ENCODE measurements around the gene SFMBT2.

SFMBT2 gene

GRCh38 chr10:7410862-7411670 lies at the start of gene SFMBT2:
Gene SFMBT2, minus strand, starts transcription at chr10:7411034. Its CDS starts 29,136 bp downstream, at chr10:7381898.
- no peak for TF ChIP-seq JUND (IDR thresholded peaks at IDR 0.05; ENCODE audit: low read depth)
- peak; percentile 77 to 90 for DNase-seq (ENCODE audit: low read depth in 1 of 2, low spot score in 1 of 2)
- in situ Hi-C loops (cut with HindIII; ENCODE audit: low pct_unique_long_range_greater_than_20kb, low sequenced_read_pairs): no loop called here

- no peak for DNase-seq (ENCODE audit: low read depth in 1 of 2, low spot score in 1 of 2)
- in situ Hi-C loops (cut with HindIII; ENCODE audit: low pct_unique_long_range_greater_than_20kb, low sequenced_read_pairs): no loop called here
- TF ChIP-seq JUND (IDR thresholded peaks at IDR 0.05; ENCODE audit: low read depth): no peak
Measured at GRCh38 chr10:7460006-7460405, 49.2 kb upstream of the SFMBT2 start.

GRCh38 chr10:7458556-7458955 lies 47.7 kb upstream of the SFMBT2 start:
- TF ChIP-seq JUND (IDR thresholded peaks at IDR 0.05; ENCODE audit: low read depth): no peak
- in situ Hi-C loops (cut with HindIII; ENCODE audit: low pct_unique_long_range_greater_than_20kb, low sequenced_read_pairs): no loop called here
- DNase-seq (ENCODE audit: low read depth in 1 of 2, low spot score in 1 of 2): no peak

- DNase-seq (ENCODE audit: low read depth in 1 of 2, low spot score in 1 of 2): no peak
- in situ Hi-C loops (cut with HindIII; ENCODE audit: low pct_unique_long_range_greater_than_20kb, low sequenced_read_pairs): no loop called here
- TF ChIP-seq JUND (IDR thresholded peaks at IDR 0.05; ENCODE audit: low read depth): no peak
Measured at GRCh38 chr10:7457478-7458316, 46.9 kb upstream of the SFMBT2 start.

- in situ Hi-C loops (cut with HindIII; ENCODE audit: low pct_unique_long_range_greater_than_20kb, low sequenced_read_pairs): no loop called here
- no peak for DNase-seq (ENCODE audit: low read depth in 1 of 2, low spot score in 1 of 2)
- TF ChIP-seq JUND (IDR thresholded peaks at IDR 0.05; ENCODE audit: low read depth): no peak
Measured at GRCh38 chr10:7449063-7449695, 38.3 kb upstream of the SFMBT2 start.

- in situ Hi-C loops (cut with HindIII; ENCODE audit: low pct_unique_long_range_greater_than_20kb, low sequenced_read_pairs): no loop called here
- no peak for DNase-seq (ENCODE audit: low read depth in 1 of 2, low spot score in 1 of 2)
- TF ChIP-seq JUND (IDR thresholded peaks at IDR 0.05; ENCODE audit: low read depth): no peak
Measured at GRCh38 chr10:7445474-7446185, 34.8 kb upstream of the SFMBT2 start.

DNA sequence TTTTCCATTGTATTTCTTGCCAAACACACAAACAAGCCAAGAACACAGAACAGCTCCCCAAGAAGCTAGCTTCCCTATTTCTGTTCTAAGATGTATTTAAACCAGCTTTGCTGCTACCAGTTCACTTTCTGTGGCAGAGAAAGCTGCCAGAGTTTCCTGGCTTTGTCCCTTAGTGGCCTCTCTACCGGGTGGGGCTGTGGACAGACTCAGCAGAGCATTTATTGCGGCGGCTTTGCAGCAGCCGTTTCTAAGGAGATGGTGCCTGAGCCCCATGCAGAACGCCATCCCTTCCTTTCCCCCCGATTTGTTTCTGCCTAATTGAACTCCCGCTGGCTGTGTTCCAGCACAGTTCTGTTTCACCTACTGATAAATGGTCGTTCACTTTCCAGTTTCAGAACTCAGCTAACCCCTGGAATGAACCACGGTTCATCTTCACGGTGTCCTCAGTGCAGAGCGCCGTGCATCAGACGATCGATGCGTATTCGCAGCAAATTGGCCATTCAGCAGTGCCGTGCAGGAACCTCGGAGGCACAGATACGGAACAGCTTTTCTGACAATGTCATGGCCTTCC lies 33.8 kb upstream of the SFMBT2 start:
- DNase-seq (ENCODE audit: low read depth in 1 of 2, low spot score in 1 of 2): no peak
- no peak for TF ChIP-seq JUND (IDR thresholded peaks at IDR 0.05; ENCODE audit: low read depth)
- in situ Hi-C loops (cut with HindIII; ENCODE audit: low pct_unique_long_range_greater_than_20kb, low sequenced_read_pairs): no loop called here

DNA sequence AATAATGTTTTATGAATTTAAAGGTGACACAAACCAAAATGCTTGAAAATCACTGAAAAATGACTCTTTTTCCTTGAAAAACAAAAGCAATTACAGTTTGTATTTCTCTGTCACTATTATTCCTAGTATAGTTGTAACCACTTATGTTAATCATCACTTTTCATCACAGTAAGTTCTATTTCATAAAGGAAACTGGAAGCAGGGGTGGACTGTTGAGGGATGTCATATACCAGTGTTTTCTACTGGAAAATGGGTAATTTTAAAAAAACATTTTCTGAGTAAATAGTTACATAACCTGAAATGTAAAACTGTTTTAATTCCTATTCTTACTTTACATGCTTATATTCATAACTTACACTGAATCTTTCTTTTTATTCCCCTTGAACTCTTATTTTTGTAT lies 32.2 kb upstream of the SFMBT2 start:
- TF ChIP-seq JUND (IDR thresholded peaks at IDR 0.05; ENCODE audit: low read depth): no peak
- in situ Hi-C loops (cut with HindIII; ENCODE audit: low pct_unique_long_range_greater_than_20kb, low sequenced_read_pairs): no loop called here
- DNase-seq (ENCODE audit: low read depth in 1 of 2, low spot score in 1 of 2): no peak

DNA sequence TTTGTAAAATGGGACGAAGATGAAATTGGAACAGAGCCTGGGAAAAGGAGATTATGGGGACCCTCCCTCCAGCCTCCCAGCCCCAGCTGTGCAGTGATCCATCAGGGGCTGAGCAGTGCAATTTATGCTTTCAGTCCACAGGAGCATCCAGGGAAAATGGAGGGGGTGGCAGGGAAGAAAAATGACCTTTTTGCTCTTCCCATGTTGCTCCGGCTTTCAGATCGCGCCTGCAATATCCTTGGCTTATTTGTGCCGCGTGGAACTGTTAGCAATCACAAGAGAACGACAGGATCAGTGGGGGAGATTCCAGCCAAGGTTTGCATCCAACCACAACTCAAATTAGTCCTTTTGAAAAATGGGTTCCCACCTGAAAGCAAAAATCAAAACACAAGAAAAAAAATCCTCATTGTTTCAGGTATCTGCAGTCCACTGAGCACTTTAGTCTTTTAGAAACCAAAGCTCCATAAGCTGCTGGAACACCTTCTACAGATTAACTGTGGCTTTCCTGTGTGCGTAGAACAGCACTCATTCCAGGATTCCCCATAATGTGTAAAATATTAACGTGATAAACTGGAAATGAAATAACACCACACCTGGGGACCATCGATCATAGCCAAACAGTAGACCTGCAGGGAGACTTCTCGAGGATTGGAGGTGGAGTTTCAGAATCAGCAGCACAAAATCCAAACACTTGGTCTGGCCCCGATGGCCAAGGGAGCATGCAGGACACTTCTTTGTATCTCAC lies 30.7 kb upstream of the SFMBT2 start:
- DNase-seq (ENCODE audit: low read depth in 1 of 2, low spot score in 1 of 2): no peak
- in situ Hi-C loops (cut with HindIII; ENCODE audit: low pct_unique_long_range_greater_than_20kb, low sequenced_read_pairs): no loop called here
- TF ChIP-seq JUND (IDR thresholded peaks at IDR 0.05; ENCODE audit: low read depth): no peak

DNA sequence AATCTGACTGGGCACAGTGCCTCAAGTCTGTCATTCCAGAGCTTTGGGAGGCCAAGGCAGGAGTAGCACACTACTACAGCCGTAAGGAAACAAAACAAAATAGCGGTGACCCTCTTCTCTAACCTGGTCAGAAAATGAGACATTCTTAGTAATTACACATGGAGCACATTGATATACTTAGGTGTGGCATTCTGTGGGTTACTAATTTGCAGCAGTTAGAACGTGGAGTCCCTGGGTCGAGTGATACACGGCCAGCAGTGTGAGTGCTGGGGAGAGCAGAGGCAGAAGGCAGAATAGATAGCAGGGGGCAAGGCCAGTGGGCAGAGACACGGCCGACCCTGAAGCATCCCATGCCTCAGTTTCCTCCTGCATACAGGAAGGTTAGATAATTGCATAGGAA lies 28.9 kb upstream of the SFMBT2 start:
- TF ChIP-seq JUND (IDR thresholded peaks at IDR 0.05; ENCODE audit: low read depth): no peak
- in situ Hi-C loops (cut with HindIII; ENCODE audit: low pct_unique_long_range_greater_than_20kb, low sequenced_read_pairs): no loop called here
- DNase-seq (ENCODE audit: low read depth in 1 of 2, low spot score in 1 of 2): no peak

DNA sequence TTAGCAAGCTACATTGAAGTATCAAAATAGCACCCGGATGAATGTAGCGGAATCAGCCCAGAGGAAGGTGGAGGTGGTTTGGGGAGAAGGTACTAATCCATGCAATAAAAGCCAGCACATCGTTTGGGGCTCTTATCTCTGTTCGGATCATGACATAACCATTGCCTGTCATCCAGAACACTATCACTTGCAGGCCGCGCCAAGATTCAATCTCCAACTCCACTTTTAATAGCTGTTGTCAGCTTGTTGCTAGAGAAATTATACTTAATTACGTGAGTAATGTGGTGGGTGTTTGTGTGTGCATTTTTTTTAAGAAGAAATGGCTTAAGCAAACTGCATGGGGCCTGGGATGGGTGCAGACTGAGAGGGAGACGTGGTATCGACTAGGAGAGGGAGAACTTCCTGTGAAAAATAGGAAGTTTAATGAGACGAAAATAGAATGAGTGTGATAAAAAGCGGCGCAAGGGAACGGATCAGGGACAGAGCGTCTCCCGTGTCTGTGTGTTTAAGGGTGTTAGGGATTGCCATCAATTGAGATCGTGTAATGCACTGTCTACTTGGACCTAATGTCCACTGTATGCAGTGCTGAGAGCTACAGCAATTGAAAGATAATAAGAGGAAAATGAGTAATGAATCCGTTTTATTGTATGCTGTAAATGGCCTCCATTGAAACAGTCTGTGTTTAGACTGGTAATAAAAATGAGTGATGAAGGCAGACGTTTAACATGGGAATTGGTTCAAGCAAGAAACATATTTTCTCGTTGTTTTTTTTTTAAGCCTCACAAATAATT lies 27.6 kb upstream of the SFMBT2 start:
- no peak for TF ChIP-seq JUND (IDR thresholded peaks at IDR 0.05; ENCODE audit: low read depth)
- DNase-seq (ENCODE audit: low read depth in 1 of 2, low spot score in 1 of 2): no peak
- in situ Hi-C loops (cut with HindIII; ENCODE audit: low pct_unique_long_range_greater_than_20kb, low sequenced_read_pairs): no loop called here
